GM12865 (cell line): Measurements from ENCODE around the gene A3GALT2.

Source experiments
- DNase-seq: peaks from one replicate; pipeline ENCODE4 v3.0.0; 2010; ENCODE audit warnings: low read depth
- H3K4me3 ChIP-seq: 2 replicates; pipeline ENCODE4 v1.5.1; 2011; ENCODE audit warnings: mild to moderate bottlenecking, low read depth, low read length, control low read depth
- TF ChIP-seq, protein P1 (sequence below): IDR thresholded peaks from 2 replicates; pipeline ENCODE4 v1.5.1; 2011; ENCODE audit warnings: low read length, control low read depth, low read depth, inconsistent platforms; ENCODE audit not compliant: insufficient read depth; ENCODE audit errors: missing control alignments

A3GALT2 gene

DNA sequence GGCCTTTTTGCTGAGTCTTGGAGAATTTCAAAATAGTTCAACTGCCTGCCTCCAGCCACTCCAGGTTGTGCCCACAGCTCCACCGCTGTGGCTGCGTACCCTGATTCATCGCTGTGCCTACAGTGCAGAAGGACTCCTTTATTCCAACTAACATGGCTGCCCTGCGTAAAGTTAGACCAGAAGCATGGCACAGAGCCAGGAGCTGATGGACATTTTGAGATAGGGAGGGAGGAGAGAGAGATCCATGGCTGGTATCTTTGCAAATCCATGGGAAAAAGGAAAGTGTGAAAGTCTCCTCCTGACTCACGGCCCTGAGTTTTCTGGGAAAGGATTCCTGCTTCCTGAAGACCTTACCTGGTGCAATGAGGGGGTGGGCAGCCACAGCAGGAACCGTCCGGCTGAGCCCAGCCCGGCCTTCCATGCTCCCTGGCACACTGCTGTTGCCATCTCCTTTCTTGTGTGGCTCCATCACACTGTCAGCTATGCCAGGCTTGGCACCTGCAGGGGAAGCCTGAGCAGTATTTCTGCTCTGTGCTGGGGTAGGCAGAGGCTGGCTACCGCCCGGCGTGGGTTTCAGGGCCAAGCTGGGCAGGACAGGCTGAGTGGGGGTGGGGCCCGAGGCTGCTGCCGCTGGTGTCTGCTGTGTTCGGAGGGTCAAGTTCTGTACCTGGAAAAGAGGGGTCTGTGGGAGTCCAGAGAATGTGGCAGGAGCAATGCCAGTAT is 46.0 kb upstream of the A3GALT2 start:
- H3K4me3 ChIP-seq, result no peak overlapping the region
- DNase-seq, result no peak
- TF ChIP-seq, protein P1, sequence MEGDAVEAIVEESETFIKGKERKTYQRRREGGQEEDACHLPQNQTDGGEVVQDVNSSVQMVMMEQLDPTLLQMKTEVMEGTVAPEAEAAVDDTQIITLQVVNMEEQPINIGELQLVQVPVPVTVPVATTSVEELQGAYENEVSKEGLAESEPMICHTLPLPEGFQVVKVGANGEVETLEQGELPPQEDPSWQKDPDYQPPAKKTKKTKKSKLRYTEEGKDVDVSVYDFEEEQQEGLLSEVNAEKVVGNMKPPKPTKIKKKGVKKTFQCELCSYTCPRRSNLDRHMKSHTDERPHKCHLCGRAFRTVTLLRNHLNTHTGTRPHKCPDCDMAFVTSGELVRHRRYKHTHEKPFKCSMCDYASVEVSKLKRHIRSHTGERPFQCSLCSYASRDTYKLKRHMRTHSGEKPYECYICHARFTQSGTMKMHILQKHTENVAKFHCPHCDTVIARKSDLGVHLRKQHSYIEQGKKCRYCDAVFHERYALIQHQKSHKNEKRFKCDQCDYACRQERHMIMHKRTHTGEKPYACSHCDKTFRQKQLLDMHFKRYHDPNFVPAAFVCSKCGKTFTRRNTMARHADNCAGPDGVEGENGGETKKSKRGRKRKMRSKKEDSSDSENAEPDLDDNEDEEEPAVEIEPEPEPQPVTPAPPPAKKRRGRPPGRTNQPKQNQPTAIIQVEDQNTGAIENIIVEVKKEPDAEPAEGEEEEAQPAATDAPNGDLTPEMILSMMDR, result no peak

DNA sequence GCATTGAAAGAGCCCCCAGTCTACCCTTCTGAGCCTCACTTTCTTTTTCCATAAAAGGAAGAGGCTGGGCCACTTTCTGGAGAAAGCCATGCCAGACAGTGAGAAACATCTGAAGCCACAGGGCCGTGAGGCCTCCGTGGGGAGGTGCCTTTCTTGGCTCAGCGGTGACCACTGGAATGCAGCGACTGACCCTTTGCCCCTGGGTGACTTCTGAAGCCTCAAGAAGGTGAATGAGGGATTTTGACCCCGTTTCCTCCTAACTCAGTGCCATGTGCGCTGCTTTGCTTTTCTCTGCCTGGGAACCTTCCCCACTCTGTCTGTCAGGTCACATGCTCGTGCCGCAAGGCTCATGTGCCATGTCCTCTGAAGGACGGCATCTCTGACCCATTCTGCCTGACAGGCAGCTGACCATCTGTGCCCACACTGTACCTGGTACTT is 44.7 kb upstream of the A3GALT2 start:
- TF ChIP-seq, protein P1, result no peak
- DNase-seq, result no peak
- H3K4me3 ChIP-seq, result no peak overlapping the region

DNA sequence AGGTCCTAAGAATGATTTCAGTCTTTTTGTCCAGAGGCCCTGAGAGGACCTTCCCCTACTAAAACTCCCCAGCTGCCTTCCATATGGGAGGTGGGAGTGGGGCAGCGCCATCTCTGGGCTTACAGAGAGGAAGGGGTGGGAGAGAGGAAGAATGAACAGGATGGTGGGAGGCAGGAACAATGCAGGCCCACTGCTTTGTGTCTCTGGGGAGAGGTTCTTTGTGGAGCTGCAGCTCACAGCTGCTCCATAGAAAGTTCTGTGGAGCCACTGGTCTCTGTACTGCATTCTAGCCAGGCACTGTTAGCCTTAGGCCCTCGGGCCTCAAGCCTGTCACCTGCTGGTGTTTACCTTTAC is 43.6 kb upstream of the A3GALT2 start:
- TF ChIP-seq, protein P1, result no peak
- no peak for DNase-seq
- H3K4me3 ChIP-seq, result no peak overlapping the region

DNA sequence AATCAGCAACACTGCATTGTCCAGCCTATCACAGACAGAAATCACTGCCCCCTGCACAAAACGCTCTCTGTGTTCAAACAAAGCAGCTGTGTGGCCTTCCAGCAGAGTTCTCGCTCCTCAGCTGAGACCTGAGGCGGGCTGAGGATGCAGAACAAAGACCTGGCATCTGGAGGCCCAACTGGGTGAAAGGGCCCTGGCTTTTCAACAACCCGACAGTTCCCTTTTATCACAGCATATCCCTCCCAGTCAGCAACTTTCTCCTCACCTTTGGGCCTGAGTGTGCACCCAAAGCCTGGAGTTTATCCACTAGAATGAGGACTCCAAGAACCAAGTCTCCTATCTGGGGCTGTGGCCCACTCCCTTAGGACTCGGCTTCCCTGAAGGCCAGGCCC is 42.6 kb upstream of the A3GALT2 start:
- DNase-seq, result no peak
- TF ChIP-seq, protein P1, result no peak
- H3K4me3 ChIP-seq, result no peak overlapping the region

DNA sequence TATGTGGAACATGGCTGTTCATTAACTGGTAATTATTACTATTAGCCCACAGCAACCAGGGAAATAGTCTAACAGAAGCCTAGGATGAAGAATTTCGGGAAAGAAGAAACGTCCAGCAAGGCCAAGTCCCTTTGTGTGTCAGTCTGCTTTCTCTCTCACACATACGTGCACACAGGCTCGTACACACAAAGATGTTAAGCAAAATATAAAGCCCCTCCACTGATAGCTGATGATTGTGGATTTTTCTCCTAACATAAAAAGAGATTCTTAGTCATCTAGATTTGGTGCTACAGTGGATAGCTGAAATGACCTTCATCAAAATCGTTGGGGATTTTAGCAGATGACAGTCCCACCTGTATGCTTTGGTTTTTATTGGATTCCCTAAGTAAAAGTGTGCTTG is 42.1 kb upstream of the A3GALT2 start:
- TF ChIP-seq, protein P1, result no peak
- no peak for DNase-seq

DNA sequence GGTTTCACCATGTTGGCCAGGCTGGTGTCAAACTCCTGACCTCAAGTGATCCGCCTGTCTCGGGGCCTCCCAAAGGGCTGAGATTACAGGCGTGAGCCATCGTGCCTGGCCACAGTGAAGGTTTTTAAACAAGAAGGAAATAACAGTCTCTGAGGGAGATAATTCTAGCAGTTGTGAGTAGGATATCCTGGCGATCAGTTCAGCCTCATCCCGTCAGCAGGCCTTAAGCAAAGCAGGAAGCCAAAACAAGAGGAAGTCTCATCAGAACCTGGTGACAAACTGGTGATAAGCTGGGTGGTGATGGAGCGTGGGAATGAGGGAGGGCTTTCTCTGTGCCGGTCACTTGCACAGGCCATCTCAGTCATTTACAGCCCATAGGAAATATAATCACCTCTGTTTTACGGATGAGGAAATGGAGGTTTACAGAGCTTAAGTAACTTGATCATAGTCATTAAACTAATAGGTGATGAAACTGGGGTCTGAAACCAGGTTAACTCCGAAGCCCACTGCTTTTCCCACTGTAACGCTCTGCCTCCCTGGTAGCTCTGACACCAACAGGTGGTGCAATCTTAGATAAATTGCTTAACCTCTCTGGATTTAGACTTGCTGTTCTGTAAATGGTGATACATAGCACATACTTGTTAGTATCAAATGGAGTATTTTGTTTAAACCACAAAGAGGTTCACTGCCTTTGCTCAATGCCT is 40.8 kb upstream of the A3GALT2 start:
- H3K4me3 ChIP-seq, result no peak overlapping the region
- DNase-seq, result peak; percentile 35
- TF ChIP-seq, protein P1, result no peak

More for the DNA sequence above, 42.1 kb upstream of the A3GALT2 start:
- H3K4me3 ChIP-seq, result no peak overlapping the region
